ENCODE data around the gene HINT2. TPM values are rescaled to one million over a fixed set of nuclear protein-coding genes. Genes with fewer than 3 reads are reported as not detected.

Gene HINT2
- polyA plus RNA-seq, 1 donor, result 29.7 TPM

DNA sequence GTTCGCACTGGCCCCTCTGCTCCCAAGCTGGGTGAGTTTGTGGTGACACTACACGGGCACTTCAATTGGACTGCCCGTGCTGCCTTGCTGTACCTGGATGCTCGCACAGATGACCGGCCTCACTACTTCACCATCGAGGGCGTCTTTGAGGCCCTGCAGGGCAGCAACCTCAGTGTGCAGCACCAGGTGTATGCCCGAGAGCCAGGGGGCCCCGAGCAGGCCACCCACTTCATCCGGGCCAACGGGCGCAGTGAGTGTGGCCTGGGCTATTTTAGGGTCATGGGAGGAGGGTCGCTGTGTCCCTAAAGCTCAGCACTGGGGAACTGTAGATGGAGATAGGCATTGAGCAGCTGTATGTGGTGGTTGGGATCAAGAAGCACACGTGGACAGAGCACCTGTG, 22.0 kb downstream of the HINT2 start:
- H3K4me3 ChIP-seq (ENCODE audit: low read length), result no peak overlapping the region
- DNase-seq, result no peak
- H3K27ac ChIP-seq (ENCODE audit: low read length), result no peak overlapping the region
- peaks cover 5% of the 10 kb centered on the region for H3K36me3 ChIP-seq (ENCODE audit: control insufficient read depth, insufficient read depth, low read length)
- H3K27me3 ChIP-seq (ENCODE audit: control insufficient read depth, insufficient read depth, low read length), result no peaks in the 10 kb centered on the region
- no CpG with 5 or more reads among the region's 14 CpGs for WGBS (ENCODE audit: insufficient coverage, low lambda C conversion rate)
- H3K9me3 ChIP-seq (ENCODE audit: control insufficient read depth, low read depth, low read length), result no peaks in the 10 kb centered on the region
- peaks cover 7% of the 10 kb centered on the region for H3K4me1 ChIP-seq (ENCODE audit: control insufficient read depth, insufficient read depth, low read length)

DNA sequence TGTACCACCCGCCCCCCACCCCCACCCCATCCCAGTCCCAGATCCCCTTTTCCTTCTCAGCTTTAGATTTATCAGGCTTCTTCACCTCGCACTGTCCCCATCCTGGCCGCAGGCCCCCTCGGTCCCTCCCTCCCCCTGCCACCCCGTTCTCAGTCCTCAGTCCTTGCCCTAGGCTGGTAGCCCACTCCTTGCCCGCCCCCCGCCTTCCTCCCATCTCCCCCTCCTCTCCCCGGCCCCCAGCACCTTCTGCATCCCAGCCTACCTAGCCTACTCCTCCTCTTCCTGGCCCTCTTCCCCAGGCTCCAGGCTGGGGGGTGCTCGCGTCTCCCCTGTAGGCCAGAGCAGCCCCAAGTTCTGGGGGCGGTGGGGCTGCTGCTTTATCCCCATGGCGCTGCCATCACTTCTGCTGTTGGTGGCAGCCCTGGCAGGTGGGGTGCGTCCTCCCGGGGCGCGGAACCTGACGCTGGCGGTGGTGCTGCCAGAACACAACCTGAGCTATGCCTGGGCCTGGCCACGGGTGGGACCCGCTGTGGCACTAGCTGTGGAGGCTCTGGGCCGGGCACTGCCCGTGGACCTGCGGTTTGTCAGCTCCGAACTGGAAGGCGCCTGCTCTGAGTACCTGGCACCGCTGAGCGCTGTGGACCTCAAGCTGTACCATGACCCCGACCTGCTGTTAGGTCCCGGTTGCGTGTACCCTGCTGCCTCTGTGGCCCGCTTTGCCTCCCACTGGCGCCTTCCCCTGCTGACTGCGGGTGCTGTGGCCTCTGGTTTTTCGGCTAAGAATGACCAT, 22.6 kb downstream of the HINT2 start:
- Histone ChIP-seq H3K27me3 (ENCODE audit: control insufficient read depth, insufficient read depth, low read length) (no peaks in the 10 kb centered on the region), H3K27ac (ENCODE audit: low read length) (no peak overlapping the region), H3K9me3 (ENCODE audit: control insufficient read depth, low read depth, low read length) (no peaks in the 10 kb centered on the region), H3K36me3 (ENCODE audit: control insufficient read depth, insufficient read depth, low read length) (peaks cover 7% of the 10 kb centered on the region), H3K4me3 (ENCODE audit: low read length) (peak overlapping the region; percentile 42), H3K4me1 (ENCODE audit: control insufficient read depth, insufficient read depth, low read length) (peaks cover 7% of the 10 kb centered on the region)
- no CpG with 5 or more reads among the region's 34 CpGs for WGBS (ENCODE audit: insufficient coverage, low lambda C conversion rate)
- no peak for DNase-seq

DNA sequence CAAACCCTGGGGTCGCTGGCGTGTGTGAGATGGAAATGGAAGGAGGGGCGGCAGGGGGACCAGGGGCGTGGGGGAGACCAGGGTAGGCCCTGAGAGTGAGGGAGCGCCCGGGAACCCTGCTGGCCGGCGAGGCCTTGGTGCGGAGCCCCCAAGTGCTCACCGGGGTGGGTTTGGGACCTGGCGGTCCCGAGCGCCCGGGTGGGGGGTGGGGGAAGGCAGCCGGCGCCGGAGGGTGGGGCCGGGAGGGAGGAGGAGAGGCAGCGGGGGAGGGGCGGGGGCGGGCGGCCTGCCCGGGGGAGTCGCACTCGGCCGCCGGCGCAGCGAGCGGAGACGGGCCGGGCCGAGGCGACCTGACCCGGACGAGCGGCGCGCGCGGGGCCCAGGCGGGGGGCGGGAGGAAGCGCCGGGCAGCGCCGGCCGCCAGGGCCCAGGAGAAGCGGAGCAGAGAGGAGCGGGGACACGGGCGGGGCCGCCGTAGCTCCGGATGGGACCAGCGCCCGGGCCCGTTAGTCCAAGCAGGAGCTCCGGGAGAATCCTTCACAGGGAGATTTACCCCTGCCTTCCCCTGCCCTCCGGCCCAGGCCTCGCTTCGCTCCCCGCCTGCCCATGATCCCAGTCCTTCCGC, 23.4 kb downstream of the HINT2 start, which contains the start of gene NPR2:
NPR2 (plus strand) TSS at position 295 of the 625 bp plus-strand sequence. CDS start 818 bp downstream, outside the sequence.
- peaks cover 7% of the 10 kb centered on the region for H3K4me1 ChIP-seq (ENCODE audit: control insufficient read depth, insufficient read depth, low read length)
- H3K4me3 ChIP-seq (ENCODE audit: low read length), result peak within 1 kb of the TSS; percentile 42
- H3K9me3 ChIP-seq (ENCODE audit: control insufficient read depth, low read depth, low read length), result no peaks in the 10 kb centered on the region
- peaks cover 9% of the 10 kb centered on the region for H3K36me3 ChIP-seq (ENCODE audit: control insufficient read depth, insufficient read depth, low read length)
- peak in 1 of 2 donors; percentile 39 for DNase-seq
- no peaks in the 10 kb centered on the region for H3K27me3 ChIP-seq (ENCODE audit: control insufficient read depth, insufficient read depth, low read length)
- WGBS (ENCODE audit: insufficient coverage, low lambda C conversion rate), result no CpG with 5 or more reads among the region's 64 CpGs
- H3K27ac ChIP-seq (ENCODE audit: low read length), result peak within 1 kb of the TSS; percentile 13

DNA sequence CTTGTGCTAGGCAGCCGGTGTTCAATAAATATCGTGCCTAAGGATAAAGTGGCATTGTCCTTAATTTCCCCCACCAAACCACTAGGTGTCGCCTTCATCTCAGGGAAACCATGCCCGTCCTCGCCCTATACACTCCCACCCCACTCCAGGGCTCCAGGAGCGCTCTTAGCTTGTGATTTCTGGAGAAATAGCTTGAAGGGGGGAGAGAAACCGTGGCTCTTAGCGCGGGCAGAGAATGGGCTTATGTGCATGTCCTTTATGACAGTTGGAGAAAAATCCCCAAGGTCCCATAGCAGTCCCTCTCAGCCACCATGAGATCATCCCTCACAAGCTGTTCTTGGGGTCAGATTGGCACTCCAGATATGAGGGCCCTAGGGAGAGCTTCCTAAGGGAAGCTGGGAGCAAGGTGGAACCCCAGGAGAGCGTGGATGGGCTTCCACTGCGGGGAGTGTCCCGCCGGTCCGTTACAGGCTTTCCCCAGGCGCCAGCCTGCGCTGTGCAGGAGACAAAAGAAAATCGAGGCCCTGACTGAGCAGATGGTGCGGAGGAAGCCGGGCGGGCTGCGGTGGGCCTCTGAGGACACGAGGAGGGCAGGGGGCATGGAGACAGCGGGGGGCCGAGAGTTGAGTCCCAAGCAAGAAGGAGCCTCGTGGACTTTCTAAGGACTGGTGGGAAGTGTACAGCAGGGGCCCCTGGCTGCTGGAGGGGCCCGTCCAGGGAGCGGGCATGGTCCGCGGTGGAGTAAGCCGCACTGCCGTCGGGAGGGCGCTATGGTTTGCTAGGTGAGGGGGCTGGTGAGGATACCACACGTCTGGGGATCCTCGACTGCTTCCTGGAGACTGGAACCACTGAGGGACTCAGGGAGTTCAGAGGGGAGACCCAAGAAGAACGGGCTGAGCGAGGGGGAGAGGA, 24.2 kb downstream of the HINT2 start:
- 0% methylated on average over 1 of the region's 37 CpGs for WGBS (ENCODE audit: insufficient coverage, low lambda C conversion rate)
- Histone ChIP-seq H3K4me1 (ENCODE audit: control insufficient read depth, insufficient read depth, low read length) (peaks cover 7% of the 10 kb centered on the region), H3K27me3 (ENCODE audit: control insufficient read depth, insufficient read depth, low read length) (no peaks in the 10 kb centered on the region), H3K36me3 (ENCODE audit: control insufficient read depth, insufficient read depth, low read length) (peaks cover 9% of the 10 kb centered on the region), H3K27ac (ENCODE audit: low read length) (peak overlapping the region; percentile 13), H3K9me3 (ENCODE audit: control insufficient read depth, low read depth, low read length) (no peaks in the 10 kb centered on the region), H3K4me3 (ENCODE audit: low read length) (no peak overlapping the region)
- DNase-seq, result peak; percentile 58 to 69

DNA sequence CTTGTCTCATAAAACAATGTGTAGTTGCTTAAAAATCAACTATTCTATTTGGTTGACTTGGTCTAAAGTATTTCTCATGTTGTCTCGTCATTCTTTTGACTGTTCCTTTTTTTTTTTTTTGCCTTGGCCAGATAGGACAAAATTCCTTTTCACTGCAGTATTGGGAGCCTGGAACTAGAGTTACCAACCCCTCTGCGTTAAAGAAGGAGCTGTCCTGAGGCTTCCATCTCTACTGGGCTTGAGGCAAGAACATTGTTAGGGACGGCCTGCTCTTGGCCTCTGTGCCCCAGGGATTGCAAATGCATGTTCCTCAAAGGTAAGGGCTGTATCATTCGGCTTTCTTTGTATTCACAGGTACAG, 24.8 kb downstream of the HINT2 start:
- peaks cover 11% of the 10 kb centered on the region for H3K36me3 ChIP-seq (ENCODE audit: control insufficient read depth, insufficient read depth, low read length)
- H3K4me3 ChIP-seq (ENCODE audit: low read length), result no peak overlapping the region
- H3K4me1 ChIP-seq (ENCODE audit: control insufficient read depth, insufficient read depth, low read length), result peaks cover 7% of the 10 kb centered on the region
- no peaks in the 10 kb centered on the region for H3K9me3 ChIP-seq (ENCODE audit: control insufficient read depth, low read depth, low read length)
- 50% methylated on average over 1 of the region's 4 CpGs for WGBS (ENCODE audit: insufficient coverage, low lambda C conversion rate)
- no peak overlapping the region for H3K27ac ChIP-seq (ENCODE audit: low read length)
- H3K27me3 ChIP-seq (ENCODE audit: control insufficient read depth, insufficient read depth, low read length), result no peaks in the 10 kb centered on the region
- DNase-seq, result no peak

DNA sequence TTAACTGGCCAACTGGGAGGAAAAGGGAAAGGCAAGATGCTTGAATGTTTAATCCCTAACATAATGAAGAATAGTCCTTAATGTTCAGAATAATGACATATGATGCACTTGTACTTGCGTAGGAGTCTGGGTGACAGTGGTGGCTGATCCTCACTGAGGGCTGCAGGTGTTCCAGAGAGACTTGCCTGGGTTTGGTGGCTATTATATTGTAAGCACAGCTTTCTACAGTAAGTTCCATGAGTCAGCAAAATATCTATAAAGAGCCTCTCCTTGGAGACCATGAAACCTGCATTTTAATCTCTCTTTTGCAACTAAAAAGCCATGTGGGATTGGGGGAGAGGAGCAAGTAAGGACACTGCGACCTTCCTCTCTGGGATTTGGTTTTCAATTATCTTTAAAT, 25.3 kb downstream of the HINT2 start:
- no peaks in the 10 kb centered on the region for H3K27me3 ChIP-seq (ENCODE audit: control insufficient read depth, insufficient read depth, low read length)
- no peak overlapping the region for H3K4me3 ChIP-seq (ENCODE audit: low read length)
- WGBS (ENCODE audit: insufficient coverage, low lambda C conversion rate), result no CpG with 5 or more reads among the region's 2 CpGs
- H3K27ac ChIP-seq (ENCODE audit: low read length), result no peak overlapping the region
- peaks cover 14% of the 10 kb centered on the region for H3K36me3 ChIP-seq (ENCODE audit: control insufficient read depth, insufficient read depth, low read length)
- H3K4me1 ChIP-seq (ENCODE audit: control insufficient read depth, insufficient read depth, low read length), result peaks cover 7% of the 10 kb centered on the region
- H3K9me3 ChIP-seq (ENCODE audit: control insufficient read depth, low read depth, low read length), result no peaks in the 10 kb centered on the region
- DNase-seq, result no peak

DNA sequence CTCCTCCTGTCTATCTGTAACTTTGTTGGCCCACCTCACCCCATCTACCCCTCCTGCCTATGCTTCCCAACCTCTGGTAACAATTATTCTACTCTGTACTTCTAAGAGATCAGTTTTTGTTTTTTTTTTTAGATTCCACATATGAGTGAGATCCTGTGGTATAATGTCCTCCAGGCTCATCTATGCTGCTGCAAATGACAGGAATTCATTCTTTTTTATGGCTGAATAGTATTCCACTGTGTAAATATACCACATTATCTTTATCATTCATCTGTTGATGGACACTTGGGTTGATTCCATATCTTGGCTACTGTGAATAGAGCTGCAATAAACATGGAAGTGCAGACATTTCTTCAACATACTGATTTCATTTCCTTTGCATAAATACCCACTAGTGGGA, 31.4 kb downstream of the HINT2 start:
- no peaks in the 10 kb centered on the region for H3K9me3 ChIP-seq (ENCODE audit: control insufficient read depth, low read depth, low read length)
- DNase-seq, result no peak
- H3K27ac ChIP-seq (ENCODE audit: low read length), result no peak overlapping the region
- no peak overlapping the region for H3K4me3 ChIP-seq (ENCODE audit: low read length)
- no peaks in the 10 kb centered on the region for H3K4me1 ChIP-seq (ENCODE audit: control insufficient read depth, insufficient read depth, low read length)
- peaks cover 11% of the 10 kb centered on the region for H3K36me3 ChIP-seq (ENCODE audit: control insufficient read depth, insufficient read depth, low read length)
- H3K27me3 ChIP-seq (ENCODE audit: control insufficient read depth, insufficient read depth, low read length), result no peaks in the 10 kb centered on the region

DNA sequence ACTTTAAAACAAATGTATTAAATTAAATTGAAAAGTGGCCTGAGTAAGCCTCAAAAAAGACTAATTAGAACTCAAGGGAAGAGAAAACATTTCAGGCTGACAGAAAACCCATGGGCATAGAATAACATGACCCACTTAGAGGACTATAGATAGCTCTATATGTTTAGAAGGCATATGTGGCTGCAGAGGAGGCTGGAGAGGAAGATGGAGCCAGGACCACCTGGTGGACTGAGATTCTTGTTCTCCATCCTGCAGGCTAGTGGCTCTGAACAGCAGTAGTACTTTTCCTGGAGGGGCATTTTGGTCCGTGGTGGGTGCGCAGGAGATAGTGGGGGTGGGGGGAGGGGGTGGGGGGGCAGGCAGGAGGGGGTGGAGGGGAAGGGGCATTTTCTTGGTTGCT, 33.8 kb downstream of the HINT2 start:
- DNase-seq, result no peak
- H3K36me3 ChIP-seq (ENCODE audit: control insufficient read depth, insufficient read depth, low read length), result peaks cover 7% of the 10 kb centered on the region
- no peaks in the 10 kb centered on the region for H3K9me3 ChIP-seq (ENCODE audit: control insufficient read depth, low read depth, low read length)
- H3K4me1 ChIP-seq (ENCODE audit: control insufficient read depth, insufficient read depth, low read length), result no peaks in the 10 kb centered on the region
- no peak overlapping the region for H3K4me3 ChIP-seq (ENCODE audit: low read length)
- no CpG with 5 or more reads among the region's 2 CpGs for WGBS (ENCODE audit: insufficient coverage, low lambda C conversion rate)
- no peaks in the 10 kb centered on the region for H3K27me3 ChIP-seq (ENCODE audit: control insufficient read depth, insufficient read depth, low read length)
- no peak overlapping the region for H3K27ac ChIP-seq (ENCODE audit: low read length)

DNA sequence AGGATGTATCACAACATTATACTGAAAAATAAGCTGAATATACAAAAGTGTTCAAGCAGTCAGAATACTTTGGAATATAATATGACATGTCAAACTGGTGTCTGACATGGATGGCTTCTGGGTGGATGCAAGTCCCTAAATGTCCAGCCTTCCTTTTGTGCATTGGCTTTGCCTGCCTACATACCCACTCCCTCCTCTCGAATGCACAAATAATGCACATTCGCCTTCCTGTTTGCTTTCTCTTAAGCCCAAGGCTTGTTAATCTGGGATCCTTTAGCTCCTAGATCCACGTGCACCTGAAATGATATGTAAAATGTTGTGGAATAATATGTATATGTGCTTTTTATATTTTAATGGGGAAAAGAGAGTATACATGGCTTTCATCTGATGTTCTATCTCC, 36.3 kb downstream of the HINT2 start:
- no peak for DNase-seq
- Histone ChIP-seq H3K27me3 (ENCODE audit: control insufficient read depth, insufficient read depth, low read length) (no peaks in the 10 kb centered on the region), H3K4me3 (ENCODE audit: low read length) (no peak overlapping the region), H3K27ac (ENCODE audit: low read length) (no peak overlapping the region), H3K4me1 (ENCODE audit: control insufficient read depth, insufficient read depth, low read length) (peaks cover 4% of the 10 kb centered on the region), H3K36me3 (ENCODE audit: control insufficient read depth, insufficient read depth, low read length) (peaks cover 2% of the 10 kb centered on the region), H3K9me3 (ENCODE audit: control insufficient read depth, low read depth, low read length) (no peaks in the 10 kb centered on the region)
- WGBS (ENCODE audit: insufficient coverage, low lambda C conversion rate), result no CpG with 5 or more reads among the region's 3 CpGs

DNA sequence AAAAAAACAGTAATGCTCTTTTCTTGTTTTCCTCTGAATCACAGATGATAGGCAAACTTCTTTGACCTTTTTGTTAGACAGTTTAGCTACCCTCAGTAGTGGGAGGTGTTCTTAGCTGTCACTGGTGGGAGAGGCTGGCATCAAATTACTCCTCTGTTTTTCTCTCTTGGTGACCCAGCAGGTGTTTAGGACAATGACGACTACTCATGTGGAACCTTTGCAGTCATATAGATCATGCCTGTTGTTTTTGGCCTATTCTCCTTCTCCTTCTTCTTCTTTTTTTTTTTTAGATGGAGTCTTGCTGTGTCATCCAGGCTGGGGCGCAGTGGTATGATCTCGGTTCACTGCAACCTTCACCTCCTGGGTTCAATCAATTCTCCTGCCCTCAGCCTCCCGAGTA, 38.8 kb downstream of the HINT2 start:
- peaks cover 2% of the 10 kb centered on the region for H3K36me3 ChIP-seq (ENCODE audit: control insufficient read depth, insufficient read depth, low read length)
- WGBS (ENCODE audit: insufficient coverage, low lambda C conversion rate), result no CpG with 5 or more reads among the region's 4 CpGs
- H3K27ac ChIP-seq (ENCODE audit: low read length), result no peak overlapping the region
- H3K9me3 ChIP-seq (ENCODE audit: control insufficient read depth, low read depth, low read length), result no peaks in the 10 kb centered on the region
- no peaks in the 10 kb centered on the region for H3K27me3 ChIP-seq (ENCODE audit: control insufficient read depth, insufficient read depth, low read length)
- DNase-seq, result no peak
- no peak overlapping the region for H3K4me3 ChIP-seq (ENCODE audit: low read length)
- H3K4me1 ChIP-seq (ENCODE audit: control insufficient read depth, insufficient read depth, low read length), result peaks cover 20% of the 10 kb centered on the region

Measured in large intestine (tissue), 3 donors.